OCI-LY1 (cell line): ENCODE data around the gene ANKMY1.

Experiments
- H2AFZ ChIP-seq: fragments of 200-600 bp; sonication (generic), shearing (Covaris generic); 2 replicates; pipeline ENCODE4 v1.6.0; 2014; ENCODE audit warnings: antibody characterized with exemption, mild to moderate bottlenecking, low read length
- H3F3A ChIP-seq: fragments of 200-600 bp; sonication (generic), shearing (Covaris generic); 2 replicates; pipeline ENCODE4 v1.6.0; 2014; ENCODE audit warnings: mild to moderate bottlenecking, antibody characterized with exemption, low read length, moderate library complexity; ENCODE audit not compliant: insufficient read depth
- H3K27ac ChIP-seq: fragments of 200-600 bp; sonication (generic); 2 replicates; pipeline ENCODE4 v1.5.1; 2014; ENCODE audit warnings: low read length, mixed run types, mild to moderate bottlenecking, low read depth; ENCODE audit not compliant: poor library complexity, severe bottlenecking
- H3K27me3 ChIP-seq: fragments of 200-600 bp; sonication (generic); 2 replicates; pipeline ENCODE4 v1.6.0; 2014; ENCODE audit warnings: antibody characterized with exemption, mild to moderate bottlenecking, low read length, moderate library complexity; ENCODE audit not compliant: insufficient read depth
- H3K36me3 ChIP-seq: fragments of 200-600 bp; sonication (generic); 2 replicates; pipeline ENCODE4 v1.6.1; 2014; ENCODE audit warnings: mild to moderate bottlenecking, antibody characterized with exemption, low read length, moderate library complexity, mixed read lengths; ENCODE audit not compliant: insufficient read depth
- H3K4me1 ChIP-seq: fragments of 200-600 bp; sonication (generic); 2 replicates; pipeline ENCODE4 v1.5.1; 2014; ENCODE audit warnings: mild to moderate bottlenecking, low read length, moderate library complexity; ENCODE audit not compliant: insufficient read depth, severe bottlenecking
- H3K4me2 ChIP-seq: fragments of 200-600 bp; sonication (generic), shearing (Covaris generic); 2 replicates; pipeline ENCODE4 v1.6.1; 2014; ENCODE audit warnings: low read length
- H3K4me3 ChIP-seq: fragments of 200-600 bp; sonication (generic); 2 replicates; pipeline ENCODE4 v1.5.1; 2014; ENCODE audit warnings: low read length, low read depth, mild to moderate bottlenecking, mixed read lengths; ENCODE audit not compliant: poor library complexity, severe bottlenecking
- H3K79me2 ChIP-seq: fragments of 200-600 bp; shearing (Covaris generic); 2 replicates; pipeline ENCODE4 v1.6.1; 2016; ENCODE audit warnings: mixed run types, low read length, mixed read lengths; ENCODE audit not compliant: insufficient read depth
- H3K9ac ChIP-seq: fragments of 200-600 bp; sonication (generic), shearing (Covaris generic); 2 replicates; pipeline ENCODE4 v1.6.1; 2014; ENCODE audit warnings: mild to moderate bottlenecking, low read length, mixed read lengths
- H3K9me2 ChIP-seq: fragments of 200-600 bp; sonication (generic), shearing (Covaris generic); 2 replicates; pipeline ENCODE4 v1.6.1; 2014; ENCODE audit warnings: low read depth, mild to moderate bottlenecking, low read length, mixed read lengths
- H3K9me3 ChIP-seq: fragments of 200-600 bp; shearing (Covaris generic); 2 replicates; pipeline ENCODE4 v1.6.1; 2014; ENCODE audit warnings: low read length, mixed read lengths
- H4K20me1 ChIP-seq: fragments of 200-600 bp; sonication (generic), shearing (Covaris generic); 2 replicates; pipeline ENCODE4 v1.6.0; 2016; ENCODE audit warnings: mild to moderate bottlenecking, low read length; ENCODE audit not compliant: insufficient read depth
- CTCF ChIP-seq: fragments of 200-600 bp; sonication (generic), shearing (Covaris generic); IDR thresholded peaks from 2 replicates; pipeline ENCODE4 v1.5.1; 2017; ENCODE audit warnings: mild to moderate bottlenecking, antibody characterized with exemption, low read length, moderate library complexity, mixed read lengths
- EZH2 ChIP-seq: fragments of 200-600 bp; sonication (generic), shearing (Covaris generic); IDR thresholded peaks from 2 replicates; pipeline ENCODE4 v1.8.0; 2017; ENCODE audit warnings: borderline replicate concordance, mixed run types, mild to moderate bottlenecking, antibody characterized with exemption, low read length, moderate library complexity, mixed read lengths

ANKMY1 gene

DNA sequence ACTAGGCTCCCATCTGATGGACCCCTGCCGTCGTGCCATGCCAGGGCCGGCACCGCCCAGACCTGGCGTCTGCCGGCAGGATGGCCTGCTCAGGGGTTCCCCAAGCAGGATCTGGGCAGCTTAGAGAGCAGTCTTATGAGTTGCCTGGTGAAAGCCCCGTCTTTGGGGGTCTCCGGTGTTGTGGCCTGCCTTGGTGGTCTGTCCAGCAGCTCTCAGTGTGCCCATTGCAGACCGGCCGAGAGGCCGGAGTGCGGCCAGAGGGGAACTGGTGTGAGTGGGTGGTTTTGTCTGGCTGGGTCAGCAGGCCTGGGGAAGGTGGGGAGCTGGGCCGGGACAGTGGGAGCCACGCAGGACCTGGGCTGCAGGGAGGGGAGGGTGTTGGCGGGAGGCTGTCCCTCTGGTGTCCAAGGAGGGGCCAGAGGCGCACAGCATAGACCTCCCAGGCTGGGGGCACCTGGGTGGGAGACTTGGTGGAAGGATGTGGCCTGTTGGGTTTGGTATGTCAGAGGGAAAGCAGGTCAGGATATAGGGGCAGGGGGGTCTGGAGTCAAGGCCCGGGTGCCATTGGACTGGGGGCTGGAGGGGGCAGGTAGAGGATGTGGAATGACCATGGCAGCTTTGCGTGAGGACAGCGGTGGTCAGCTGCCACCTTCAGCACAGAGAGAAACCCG is 105.9 kb downstream of the ANKMY1 start:
- Histone ChIP-seq H3K4me2 (peak overlapping the region; percentile 43; the same call in 1 of the 2 replicates), H3F3A (no peaks in the 10 kb centered on the region), H3K36me3 (no peaks in the 10 kb centered on the region), H3K4me3 (peak overlapping the region; percentile 44), H3K79me2 (no peaks in the 10 kb centered on the region), H3K9me2 (no peaks in the 10 kb centered on the region), H3K9me3 (no peaks in the 10 kb centered on the region), H3K27ac (no peak overlapping the region), H3K4me1 (no peaks in the 10 kb centered on the region), H3K27me3 (peaks cover 12% of the 10 kb centered on the region; the same call in 1 of the 2 replicates), H3K9ac (no peak overlapping the region), H4K20me1 (no peaks in the 10 kb centered on the region), H2AFZ (no peak overlapping the region)
- no peak for TF ChIP-seq CTCF
- no peak for TF ChIP-seq EZH2

DNA sequence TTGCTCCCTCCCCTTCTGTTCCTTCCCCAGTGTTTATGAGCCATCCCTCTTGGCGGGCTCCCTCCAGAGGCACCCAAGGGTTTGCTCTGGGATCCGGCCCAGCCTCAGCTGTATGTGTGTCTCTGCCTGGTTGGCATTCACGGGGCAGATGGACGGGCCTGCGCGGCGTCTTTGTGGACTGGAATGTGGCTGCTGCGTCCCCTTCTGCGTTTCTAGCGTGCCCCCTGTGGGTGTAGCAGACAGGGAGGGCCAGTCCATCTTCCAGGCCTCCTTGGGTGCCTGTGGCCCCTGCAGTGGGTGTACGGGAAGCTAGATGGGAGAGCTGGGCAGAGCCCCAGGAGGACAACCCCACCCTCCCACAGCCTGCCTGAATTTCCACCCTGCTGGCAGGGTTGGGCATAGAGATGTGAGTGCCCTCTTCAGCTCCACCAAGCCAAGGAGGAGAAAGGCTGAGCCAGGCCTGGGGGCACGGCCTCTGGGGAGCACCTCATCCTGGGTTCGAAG is 106.6 kb downstream of the ANKMY1 start:
- H3K9ac ChIP-seq, result no peak overlapping the region
- H3K79me2 ChIP-seq, result no peaks in the 10 kb centered on the region
- no peaks in the 10 kb centered on the region for H4K20me1 ChIP-seq

DNA sequence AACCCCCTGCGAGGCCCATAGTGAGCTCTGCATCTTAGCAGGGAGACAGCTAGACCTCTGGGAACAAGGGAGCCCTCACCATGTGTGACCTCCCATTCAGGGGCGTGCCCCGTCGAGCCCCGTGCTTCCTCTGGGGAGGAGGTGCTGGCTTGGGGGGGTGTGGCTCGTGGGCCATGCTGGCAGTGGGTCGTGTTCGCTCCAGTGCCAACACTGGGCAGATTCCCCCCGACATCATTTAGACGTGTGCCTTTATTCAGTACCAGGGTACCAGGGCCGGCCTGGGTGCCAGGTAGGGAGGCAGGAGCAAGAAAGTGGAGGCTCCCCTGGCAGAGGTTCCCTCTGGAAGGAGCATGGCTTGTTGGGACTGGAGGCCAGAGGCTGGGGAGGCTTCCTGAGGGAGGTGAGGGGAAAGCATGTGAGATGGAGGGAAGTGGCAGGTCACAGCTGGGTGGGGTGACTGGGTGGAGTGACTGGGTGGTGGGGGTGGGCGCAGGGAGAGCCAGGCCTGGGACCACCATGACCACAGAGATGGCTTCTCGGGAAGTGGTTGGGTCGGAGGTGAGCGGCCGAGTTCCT is 107.2 kb downstream of the ANKMY1 start:
- H3K9ac ChIP-seq, result no peak overlapping the region
- no peaks in the 10 kb centered on the region for H3K9me3 ChIP-seq
- no peak overlapping the region for H3K27ac ChIP-seq
- H3K36me3 ChIP-seq, result no peaks in the 10 kb centered on the region
- peaks cover 12% of the 10 kb centered on the region; the same call in 1 of the 2 replicates for H3K27me3 ChIP-seq
- H3F3A ChIP-seq, result no peaks in the 10 kb centered on the region
- H3K4me3 ChIP-seq, result no peak overlapping the region
- no peaks in the 10 kb centered on the region for H3K4me1 ChIP-seq
- no peak overlapping the region for H3K4me2 ChIP-seq
- no peaks in the 10 kb centered on the region for H3K79me2 ChIP-seq
- TF ChIP-seq EZH2 (no peak), CTCF (no peak)
- no peaks in the 10 kb centered on the region for H4K20me1 ChIP-seq
- no peak overlapping the region for H2AFZ ChIP-seq
- no peaks in the 10 kb centered on the region for H3K9me2 ChIP-seq

More for the DNA sequence above, 106.6 kb downstream of the ANKMY1 start:
- Histone ChIP-seq H3K9me3 (no peaks in the 10 kb centered on the region), H3K4me3 (no peak overlapping the region), H3K27ac (no peak overlapping the region), H3K9me2 (no peaks in the 10 kb centered on the region), H3K27me3 (peaks cover 12% of the 10 kb centered on the region; the same call in 1 of the 2 replicates), H2AFZ (no peak overlapping the region), H3K4me1 (no peaks in the 10 kb centered on the region), H3K36me3 (no peaks in the 10 kb centered on the region), H3F3A (no peaks in the 10 kb centered on the region), H3K4me2 (no peak overlapping the region)
- TF ChIP-seq EZH2 (no peak), CTCF (no peak)
